HEK293T (cell line): ENCODE measurements around the gene GLRX2.

Source experiments
- ARNT ChIP-seq: fragments of 450-650 bp; IDR thresholded peaks from 2 replicates; pipeline ENCODE4 v1.6.1; 2017; ENCODE audit warnings: mild to moderate bottlenecking
- BHLHE40 ChIP-seq: fragments of 450-650 bp; IDR thresholded peaks from 2 replicates; pipeline ENCODE4 v1.6.1; 2016; ENCODE audit warnings: mild to moderate bottlenecking, moderate library complexity, borderline replicate concordance
- FOXK2 ChIP-seq: fragments of 450-650 bp; IDR thresholded peaks from 2 replicates; pipeline ENCODE4 v1.6.1; 2016; ENCODE audit warnings: mild to moderate bottlenecking
- SP1 ChIP-seq: fragments of 450-650 bp; IDR thresholded peaks from 2 replicates; pipeline ENCODE4 v1.6.1; 2017
- SUZ12 ChIP-seq: fragments of 450-650 bp; IDR thresholded peaks from 2 replicates; pipeline ENCODE4 v1.6.1; 2016; ENCODE audit warnings: mild to moderate bottlenecking
- ZNF384 ChIP-seq: fragments of 450-650 bp; IDR thresholded peaks from 2 replicates; pipeline ENCODE4 v1.6.1; 2016

DNA sequence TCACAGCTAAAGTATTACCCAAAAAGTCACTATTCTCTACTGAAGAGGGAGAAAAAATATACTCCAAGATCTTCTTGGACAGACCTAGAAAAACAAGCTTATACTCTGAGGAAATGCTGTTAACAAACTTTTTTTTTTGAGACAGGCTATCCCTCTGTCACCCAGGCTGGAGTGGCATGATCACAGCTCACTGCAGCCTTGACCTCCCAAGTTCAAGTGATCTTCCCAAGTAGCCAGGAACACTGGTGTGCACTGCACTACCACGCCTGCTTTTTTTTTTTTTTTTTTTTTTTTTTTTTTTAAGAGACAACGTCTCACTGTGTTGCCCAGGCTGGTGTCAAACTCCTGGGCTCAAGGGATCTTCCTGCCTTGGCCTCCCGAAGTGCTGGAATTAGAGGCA, 17.3 kb downstream of the GLRX2 start:
- no peak for TF ChIP-seq BHLHE40
- no peak for TF ChIP-seq SP1
- TF ChIP-seq FOXK2: no peak
- no peak for TF ChIP-seq SUZ12
- no peak for TF ChIP-seq ARNT
- peak; percentile 54; the same call in 1 of the 2 replicates for TF ChIP-seq ZNF384
